ENCODE results near the gene AFAP1L2. TPM values are rescaled to one million over a fixed set of nuclear protein-coding genes. Genes with fewer than 3 reads are reported as not detected.
"Not testable (repeated sequence)": the region's sequence is repeated elsewhere in the genome, so short reads cannot be mapped to it uniquely, and the experiment has no call there.

AFAP1L2 gene
- total RNA-seq, 2 donors from 2014 or later, result 5.8 to 6.3 TPM

DNA sequence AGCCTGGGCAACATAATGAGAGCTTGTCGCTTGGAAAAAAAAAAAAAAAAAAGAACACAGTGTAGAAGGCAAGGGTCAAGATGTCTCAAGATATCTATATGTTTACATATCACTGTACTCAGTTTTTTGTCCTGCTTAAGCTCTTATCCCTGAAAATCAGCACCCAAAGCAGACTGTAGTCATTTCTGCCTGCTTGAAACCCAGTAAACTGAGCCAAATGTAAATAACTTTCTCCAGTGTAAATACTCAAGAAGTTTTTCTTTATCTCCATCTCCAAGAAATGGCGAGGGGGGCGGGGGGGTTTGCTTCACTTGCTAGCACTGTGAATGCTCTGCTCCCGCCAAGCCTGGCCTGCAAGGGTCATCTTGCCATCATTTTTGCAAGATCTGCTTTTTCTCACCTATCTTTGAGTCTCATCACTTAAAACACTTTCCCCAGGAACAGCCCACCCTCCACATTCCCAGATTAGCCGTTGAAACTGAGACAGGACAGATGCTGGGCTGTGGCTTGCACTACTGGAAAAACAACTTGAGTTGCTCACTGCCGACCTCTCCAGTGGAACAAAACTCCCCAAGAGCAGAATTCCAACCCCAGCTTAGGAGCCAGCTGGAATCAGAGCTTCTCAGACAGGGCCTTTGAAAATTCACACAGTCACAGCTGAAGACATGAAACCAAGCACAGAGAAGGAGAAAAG lies 54.6 kb downstream of the AFAP1L2 start:
- TF ChIP-seq, protein P1, sequence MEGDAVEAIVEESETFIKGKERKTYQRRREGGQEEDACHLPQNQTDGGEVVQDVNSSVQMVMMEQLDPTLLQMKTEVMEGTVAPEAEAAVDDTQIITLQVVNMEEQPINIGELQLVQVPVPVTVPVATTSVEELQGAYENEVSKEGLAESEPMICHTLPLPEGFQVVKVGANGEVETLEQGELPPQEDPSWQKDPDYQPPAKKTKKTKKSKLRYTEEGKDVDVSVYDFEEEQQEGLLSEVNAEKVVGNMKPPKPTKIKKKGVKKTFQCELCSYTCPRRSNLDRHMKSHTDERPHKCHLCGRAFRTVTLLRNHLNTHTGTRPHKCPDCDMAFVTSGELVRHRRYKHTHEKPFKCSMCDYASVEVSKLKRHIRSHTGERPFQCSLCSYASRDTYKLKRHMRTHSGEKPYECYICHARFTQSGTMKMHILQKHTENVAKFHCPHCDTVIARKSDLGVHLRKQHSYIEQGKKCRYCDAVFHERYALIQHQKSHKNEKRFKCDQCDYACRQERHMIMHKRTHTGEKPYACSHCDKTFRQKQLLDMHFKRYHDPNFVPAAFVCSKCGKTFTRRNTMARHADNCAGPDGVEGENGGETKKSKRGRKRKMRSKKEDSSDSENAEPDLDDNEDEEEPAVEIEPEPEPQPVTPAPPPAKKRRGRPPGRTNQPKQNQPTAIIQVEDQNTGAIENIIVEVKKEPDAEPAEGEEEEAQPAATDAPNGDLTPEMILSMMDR (IDR thresholded peaks at IDR 0.05), result no peak
- H3K27me3 ChIP-seq, result no peaks in the 10 kb centered on the region
- no peak for DNase-seq (ENCODE audit: low spot score)

DNA sequence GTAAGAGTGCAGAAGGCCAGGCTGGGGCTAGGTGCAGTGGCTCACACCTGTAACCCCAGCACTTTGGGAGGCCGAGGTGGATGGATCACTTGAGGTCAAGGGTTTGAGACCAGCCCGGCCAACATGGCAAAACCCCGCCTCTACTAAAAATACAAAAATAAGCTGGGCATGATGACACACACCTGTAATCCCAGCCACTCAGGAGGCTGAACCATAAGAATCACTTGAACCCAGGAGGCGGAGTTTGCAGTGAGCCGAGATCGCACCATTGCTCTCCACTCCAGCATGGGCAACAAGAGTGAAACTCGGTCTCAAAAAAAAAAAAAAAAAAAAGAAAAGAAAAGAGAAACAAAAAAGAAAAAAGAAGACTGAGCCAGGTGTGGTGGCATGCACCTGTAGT lies 55.2 kb downstream of the AFAP1L2 start:
- not testable (repeated sequence) for H3K27me3 ChIP-seq; H3K4me1 ChIP-seq; H3K36me3 ChIP-seq; DNase-seq (ENCODE audit: low spot score); H3K9me3 ChIP-seq; H3K4me3 ChIP-seq; H3K27ac ChIP-seq

More for the DNA sequence above, 54.6 kb downstream of the AFAP1L2 start:
- no peaks in the 10 kb centered on the region for H3K36me3 ChIP-seq
- H3K4me1 ChIP-seq, result peaks cover 0 to 5% of the 10 kb centered on the region in 2 donors
- H3K27ac ChIP-seq, result peak overlapping the region; percentile 6 to 39
- H3K9me3 ChIP-seq, result no peaks in the 10 kb centered on the region
- no peak overlapping the region for H3K4me3 ChIP-seq

DNA sequence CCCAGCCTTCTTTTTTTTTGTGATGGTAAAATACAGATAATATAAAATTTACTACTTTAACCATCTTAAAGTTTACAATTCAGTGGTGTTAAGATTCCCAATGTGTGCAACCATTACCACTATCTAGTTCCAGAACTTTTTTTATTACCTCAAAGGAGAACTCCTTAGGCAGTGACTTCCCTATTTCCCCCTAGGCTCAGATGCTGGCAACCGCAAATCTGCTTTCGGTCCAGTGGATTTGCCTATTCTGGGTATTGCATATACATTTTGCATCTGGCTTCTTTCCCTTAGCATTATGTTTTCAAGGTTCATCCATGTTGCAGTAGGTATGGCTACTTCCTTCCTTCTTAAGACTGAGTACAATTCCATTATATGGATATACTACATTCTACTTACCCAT lies 56.5 kb downstream of the AFAP1L2 start:
- Histone ChIP-seq H3K4me3 (no peak overlapping the region), H3K4me1 (peaks cover 0 to 14% of the 10 kb centered on the region in 2 donors), H3K9me3 (no peaks in the 10 kb centered on the region), H3K36me3 (no peaks in the 10 kb centered on the region), H3K27ac (no peak overlapping the region), H3K27me3 (no peaks in the 10 kb centered on the region)
- DNase-seq (ENCODE audit: low spot score), result no peak
- TF ChIP-seq, protein P1 (IDR thresholded peaks at IDR 0.05), result no peak

DNA sequence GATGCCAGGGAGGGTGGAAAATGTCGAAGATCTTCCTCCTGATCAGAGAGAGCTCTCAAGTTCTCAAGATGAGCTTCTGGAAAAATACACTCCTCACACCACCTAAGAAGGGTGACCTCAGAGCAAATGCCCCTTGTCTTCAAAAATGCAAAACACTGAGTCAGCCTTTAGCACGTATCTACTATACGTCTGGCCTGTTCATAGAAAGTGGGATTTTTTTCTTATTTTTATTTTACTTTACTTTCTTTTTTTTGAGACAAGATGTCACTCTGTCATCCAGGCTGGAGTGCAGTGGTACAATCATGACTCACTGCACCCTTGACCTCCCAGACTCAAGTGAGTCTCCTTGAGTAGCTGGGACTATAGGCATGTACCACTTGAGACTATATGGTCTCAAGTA lies 57.1 kb downstream of the AFAP1L2 start:
- Histone ChIP-seq H3K36me3 (no peaks in the 10 kb centered on the region), H3K4me1 (peaks cover 0 to 14% of the 10 kb centered on the region in 2 donors), H3K27ac (no peak overlapping the region), H3K9me3 (no peaks in the 10 kb centered on the region), H3K27me3 (no peaks in the 10 kb centered on the region), H3K4me3 (no peak overlapping the region)
- DNase-seq (ENCODE audit: low spot score), result no peak
- TF ChIP-seq, protein P1 (IDR thresholded peaks at IDR 0.05), result no peak

DNA sequence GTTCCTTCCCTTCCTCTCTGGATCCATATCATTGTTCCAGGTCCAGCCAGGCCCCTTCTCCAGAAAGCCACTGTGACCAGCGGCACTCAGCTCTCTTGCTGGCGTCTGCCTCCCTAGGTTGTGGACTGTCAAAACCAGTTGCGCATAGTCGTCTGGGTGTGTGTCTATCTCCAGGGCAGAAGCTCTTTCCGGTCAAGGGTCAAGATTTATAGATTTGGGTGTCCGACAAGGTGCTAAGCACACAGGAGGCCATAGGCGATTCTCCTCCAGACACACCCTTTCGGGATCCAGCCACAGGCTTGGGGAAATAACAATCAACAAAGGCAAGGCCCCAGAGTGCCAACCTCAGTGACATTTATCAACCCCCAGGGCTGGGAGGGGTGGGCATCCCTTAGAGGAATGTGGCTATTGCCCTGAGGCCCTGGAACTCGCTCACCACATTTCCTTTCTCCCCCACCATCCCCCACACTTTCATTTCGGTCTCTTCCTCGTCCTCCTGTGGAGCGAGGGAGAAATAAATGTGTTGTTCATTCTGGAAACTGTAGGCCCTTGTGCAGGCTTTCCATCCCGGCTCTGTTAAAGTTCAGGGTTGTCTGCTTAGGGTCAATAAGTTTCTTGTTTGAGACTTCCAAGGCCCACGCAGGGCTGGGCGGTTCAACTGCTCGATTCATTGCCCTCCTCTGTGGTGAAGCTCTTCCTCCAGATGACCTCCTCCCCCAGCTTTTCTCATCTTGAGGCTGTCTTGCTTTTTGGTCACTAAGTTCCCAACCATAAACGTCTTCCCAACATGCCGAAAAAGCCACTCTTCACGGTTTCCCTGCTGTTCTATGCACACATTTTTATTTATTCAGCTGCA lies 57.9 kb downstream of the AFAP1L2 start:
- Histone ChIP-seq H3K9me3 (no peaks in the 10 kb centered on the region), H3K4me3 (no peak overlapping the region), H3K36me3 (no peaks in the 10 kb centered on the region), H3K27me3 (no peaks in the 10 kb centered on the region), H3K27ac (no peak overlapping the region), H3K4me1 (peaks cover 0 to 14% of the 10 kb centered on the region in 2 donors)
- DNase-seq (ENCODE audit: low spot score), result no peak
- TF ChIP-seq, protein P1 (IDR thresholded peaks at IDR 0.05), result no peak

DNA sequence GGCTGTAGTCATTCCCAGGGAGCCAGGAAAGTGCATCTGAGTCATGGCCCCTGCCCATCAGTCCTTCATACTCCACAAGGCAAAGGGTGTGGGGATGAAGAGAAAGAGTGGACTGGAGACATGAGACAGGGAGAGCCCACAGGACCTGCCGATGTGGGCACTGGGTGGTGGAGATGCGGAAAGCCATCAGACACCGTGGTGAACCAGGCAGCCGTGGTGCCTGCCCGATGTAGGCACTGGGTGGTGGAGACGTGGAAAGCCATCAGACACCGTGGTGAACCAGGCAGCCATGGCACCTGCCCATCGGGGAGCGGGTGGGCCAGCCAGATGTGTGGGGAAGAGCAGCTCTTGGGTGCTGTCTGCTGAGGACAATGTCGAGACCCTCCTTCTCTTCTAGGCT lies 58.6 kb downstream of the AFAP1L2 start:
- H3K4me3 ChIP-seq, result no peak overlapping the region
- peaks cover 0 to 14% of the 10 kb centered on the region in 2 donors for H3K4me1 ChIP-seq
- no peak for DNase-seq (ENCODE audit: low spot score)
- H3K9me3 ChIP-seq, result no peaks in the 10 kb centered on the region
- H3K27me3 ChIP-seq, result no peaks in the 10 kb centered on the region
- TF ChIP-seq, protein P1 (IDR thresholded peaks at IDR 0.05), result no peak
- H3K27ac ChIP-seq, result no peak overlapping the region
- no peaks in the 10 kb centered on the region for H3K36me3 ChIP-seq

Measured in right atrium auricular region (tissue), 2 donors.